Activated T-cell treated with anti-CD3 and anti-CD28 coated beads, Interleukin-2, amount 50 U/mL, for 1 hour (primary cell): Measurements from ENCODE around the gene COL11A1.
"Not testable (repeated sequence)": the region's sequence is repeated elsewhere in the genome, so short reads cannot be mapped to it uniquely, and the experiment has no call there.

Experiments
- DNase-seq: peaks from one replicate; pipeline ENCODE4 v3.0.0-alpha.2; 2020

The COL11A1 gene

DNA sequence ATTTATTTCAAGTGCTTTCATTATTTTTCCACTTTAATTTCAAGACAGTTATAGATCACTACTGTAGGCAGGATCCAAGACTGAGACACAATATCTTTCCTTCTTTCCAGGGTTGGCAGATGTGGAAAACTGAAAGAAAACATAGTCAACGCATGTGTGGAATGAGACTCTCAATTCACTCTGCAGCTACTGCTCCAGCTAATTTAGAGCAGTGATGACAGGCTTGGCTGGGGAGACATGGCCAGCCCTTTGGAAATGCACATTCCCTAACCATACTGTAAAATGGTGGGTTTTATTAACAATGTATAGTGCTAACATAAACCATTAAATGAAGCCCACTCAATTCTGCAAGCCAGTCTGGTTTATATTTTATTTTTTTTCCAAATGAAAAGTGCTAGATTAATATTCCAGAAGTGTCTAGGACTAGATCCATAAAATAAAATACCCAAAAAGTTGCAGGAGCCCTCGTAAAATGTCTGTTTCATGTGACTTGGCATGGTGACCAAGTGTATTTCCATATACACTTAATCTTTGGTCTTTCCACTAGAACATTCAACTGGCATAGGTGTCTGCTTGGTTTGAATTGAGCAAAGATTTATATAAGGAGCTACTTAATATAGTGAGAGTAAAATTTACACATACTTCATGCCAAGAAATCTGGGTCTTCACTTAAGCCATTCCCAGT, 32.9 kb downstream of the COL11A1 start:
- DNase-seq: no peak

DNA sequence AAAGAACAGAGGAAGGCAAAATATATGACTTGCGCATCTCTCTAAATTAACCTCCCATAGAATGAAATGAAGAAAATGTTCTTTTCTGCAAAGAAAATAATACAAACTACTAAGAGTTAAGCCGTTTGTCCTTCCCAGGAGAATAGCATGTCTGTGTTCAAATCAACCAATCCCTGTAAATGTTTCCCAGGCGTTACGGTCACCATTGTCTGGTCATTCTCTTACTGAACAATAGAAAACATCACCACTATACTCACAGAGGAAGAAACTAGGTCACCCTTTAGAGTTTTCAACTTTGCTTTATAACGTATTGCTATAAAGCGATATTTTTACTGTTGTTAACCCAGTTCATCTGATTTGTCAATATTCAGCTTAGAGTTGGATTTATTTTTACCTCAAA, 34.1 kb downstream of the COL11A1 start:
- DNase-seq: no peak

DNA sequence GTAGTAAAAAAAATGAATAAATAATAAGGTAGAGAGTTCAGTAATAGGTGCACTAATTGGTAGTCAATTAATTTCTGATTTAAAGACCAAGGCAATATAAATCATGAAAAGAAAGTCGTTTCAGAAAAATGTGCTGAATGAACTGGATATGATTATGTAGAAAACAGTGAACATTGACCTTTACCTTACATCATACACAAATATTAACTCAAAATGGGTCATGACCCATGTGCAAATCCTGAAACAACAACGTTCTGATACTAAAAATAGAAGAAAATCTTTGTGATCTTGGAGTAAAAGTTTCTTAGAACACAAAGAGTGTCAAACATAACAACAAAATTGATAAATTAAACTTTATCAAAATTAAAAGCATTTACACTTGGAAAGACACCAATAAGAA, 39.1 kb downstream of the COL11A1 start:
- DNase-seq: no peak

GRCh38 chr1:103063921-103064320, 44.4 kb downstream of the COL11A1 start:
- DNase-seq: no peak

- no peak for DNase-seq
These were observed 49.9 kb downstream of the COL11A1 start for GRCh38 chr1:103058391-103058790.

DNA sequence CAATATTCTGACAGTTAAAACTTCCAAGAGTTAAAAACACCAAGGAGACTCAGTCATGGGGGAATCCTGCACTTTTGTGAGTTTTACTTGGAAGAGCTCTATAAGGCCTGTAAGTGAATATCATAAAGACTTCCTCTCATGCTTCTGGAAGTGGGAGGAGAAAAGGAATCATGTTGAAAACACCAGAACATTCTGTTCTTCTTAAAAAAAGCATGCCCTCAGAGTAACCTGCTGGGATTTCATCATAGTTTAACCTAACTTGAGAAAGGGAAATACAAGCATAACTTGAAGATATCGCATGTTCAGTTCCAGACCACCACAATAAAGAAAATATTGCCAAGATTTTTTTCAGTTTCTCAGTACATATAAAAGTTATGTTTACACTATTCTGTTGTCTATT, 51.9 kb downstream of the COL11A1 start:
- no peak for DNase-seq

DNA sequence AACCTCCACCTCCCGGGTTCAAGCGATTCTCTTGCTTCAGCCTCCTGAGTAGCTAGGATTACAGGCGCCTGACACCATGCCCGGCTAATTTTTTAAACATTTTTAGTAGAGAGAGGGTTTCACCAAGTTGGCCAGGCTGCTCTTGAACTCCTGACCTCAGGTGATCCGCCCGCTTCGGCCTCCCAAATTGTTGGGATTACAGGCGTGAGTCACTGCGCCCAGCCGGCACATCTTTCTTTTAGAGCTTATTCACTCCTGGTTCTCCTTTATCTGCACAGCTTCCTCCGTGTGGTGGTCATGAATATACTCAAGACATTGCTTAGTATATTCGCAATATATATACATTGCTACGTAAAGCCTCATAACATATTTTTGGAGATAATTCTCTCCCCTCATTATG, 80.2 kb downstream of the COL11A1 start:
- DNase-seq: not testable (repeated sequence)

- no peak for DNase-seq
These were observed 82.4 kb downstream of the COL11A1 start for GRCh38 chr1:103025858-103026409.

DNA sequence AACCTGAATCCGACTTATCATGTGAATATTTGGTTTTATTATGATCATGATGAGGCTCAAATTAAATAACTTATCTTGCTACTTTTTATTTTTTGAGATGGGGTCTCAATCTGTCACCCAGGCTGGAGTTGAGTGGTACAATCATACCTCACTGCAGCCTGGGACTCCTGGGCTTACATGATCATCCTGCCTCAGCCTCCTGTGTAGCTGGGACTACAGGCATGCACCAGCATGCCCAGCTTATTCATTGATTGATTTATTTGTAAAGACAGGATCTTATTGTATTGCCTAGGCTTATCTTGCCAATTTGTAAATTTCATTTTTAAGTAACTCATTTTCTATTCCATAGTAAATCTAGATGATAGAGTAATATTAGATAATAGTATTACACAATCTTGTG, 84.3 kb downstream of the COL11A1 start:
- no peak for DNase-seq

DNA sequence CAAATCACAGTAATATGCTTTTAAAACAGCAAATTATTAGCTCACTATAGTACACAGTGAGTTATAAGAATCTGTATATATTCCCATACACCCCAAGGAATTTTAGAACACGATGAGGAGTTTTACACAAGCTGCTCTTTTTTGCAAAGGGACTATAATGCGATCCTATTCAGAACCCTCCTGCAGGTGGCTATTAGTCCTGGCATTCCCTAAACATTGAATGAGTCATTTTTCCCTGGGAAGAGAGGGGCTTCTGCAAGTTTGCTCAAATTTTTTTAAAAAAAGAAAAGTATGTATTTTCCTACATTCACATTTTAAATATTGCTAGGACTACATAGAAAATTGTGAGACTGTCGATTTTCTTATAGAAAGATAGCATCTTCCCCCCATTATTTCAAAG, 106.3 kb downstream of the COL11A1 start:
- DNase-seq: no peak

GRCh38 chr1:102978874-102979273, 129.4 kb downstream of the COL11A1 start:
- DNase-seq: no peak

GRCh38 chr1:102977292-102977691, 131.0 kb downstream of the COL11A1 start:
- no peak for DNase-seq

- DNase-seq: no peak
These were observed 137.7 kb downstream of the COL11A1 start for GRCh38 chr1:102970496-102971078.

- DNase-seq: no peak
These were observed 140.5 kb downstream of the COL11A1 start for GRCh38 chr1:102967786-102968185.

GRCh38 chr1:102961549-102961948, 146.8 kb downstream of the COL11A1 start:
- DNase-seq: no peak

GRCh38 chr1:102954576-102954975, 153.7 kb downstream of the COL11A1 start:
- no peak for DNase-seq

GRCh38 chr1:102952400-102952799, 155.9 kb downstream of the COL11A1 start:
- DNase-seq: no peak

- no peak for DNase-seq
These were observed 166.0 kb downstream of the COL11A1 start for GRCh38 chr1:102942324-102942723.

GRCh38 chr1:102941366-102941947, 166.9 kb downstream of the COL11A1 start:
- no peak for DNase-seq

DNA sequence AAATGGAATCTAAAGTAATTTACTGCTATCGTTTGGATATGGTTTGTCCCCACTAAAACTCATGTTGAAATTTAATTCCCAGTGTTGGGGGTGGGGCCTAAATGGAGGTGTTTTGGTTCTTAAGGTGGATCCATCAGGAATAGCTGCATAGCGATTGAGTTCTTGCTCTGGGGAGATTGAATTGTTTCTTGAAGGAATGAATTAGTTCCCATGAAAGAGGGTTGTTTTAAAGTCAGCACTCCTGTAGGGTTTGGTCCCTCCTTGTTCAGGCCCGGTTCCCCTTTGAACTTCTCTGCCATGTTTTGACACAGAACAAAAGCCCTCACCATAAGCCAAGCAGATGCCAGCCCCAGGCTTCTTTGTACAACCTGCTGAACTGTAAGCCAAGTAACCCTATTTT, 170.9 kb downstream of the COL11A1 start:
- DNase-seq: no peak

- not testable (repeated sequence) for DNase-seq
These were observed 175.0 kb downstream of the COL11A1 start for GRCh38 chr1:102933362-102933761.

DNA sequence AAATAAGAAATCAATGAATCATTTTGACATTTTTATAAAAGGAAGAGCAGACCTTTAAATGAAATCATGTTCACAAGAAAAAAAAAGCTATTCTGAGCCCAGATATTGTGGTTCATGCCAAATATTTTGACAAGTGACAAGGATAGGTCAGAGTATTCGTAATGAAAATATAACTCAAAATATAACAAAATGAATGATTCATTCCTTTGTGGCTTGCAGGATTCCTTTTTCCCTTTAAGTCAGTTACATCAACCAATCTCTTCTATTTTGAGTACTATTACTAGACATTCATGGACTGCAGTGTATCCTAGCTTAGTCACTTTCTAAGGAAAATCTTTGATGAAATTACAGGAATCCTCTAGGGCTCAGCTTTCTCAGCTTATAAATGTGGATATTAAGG, 188.7 kb downstream of the COL11A1 start:
- no peak for DNase-seq

DNA sequence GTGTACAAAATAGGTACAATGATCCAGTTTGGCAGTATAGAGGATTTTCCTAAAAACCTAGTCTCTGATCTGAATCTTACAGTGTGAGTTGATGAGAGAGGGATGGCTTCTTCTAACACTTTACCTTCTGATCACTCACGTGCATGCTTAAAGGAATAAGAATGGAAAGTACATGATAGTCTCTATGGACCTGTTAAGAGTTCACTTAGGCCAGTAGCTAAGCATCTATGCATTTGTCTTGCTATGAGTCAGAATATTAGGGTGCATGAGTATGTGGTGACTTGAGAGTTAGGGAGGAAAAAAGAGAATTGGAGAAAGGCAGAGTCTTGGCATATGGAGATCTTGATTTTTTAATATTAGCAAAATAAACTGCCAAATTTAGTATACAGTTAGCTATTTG, 206.3 kb downstream of the COL11A1 start:
- DNase-seq: no peak

DNA sequence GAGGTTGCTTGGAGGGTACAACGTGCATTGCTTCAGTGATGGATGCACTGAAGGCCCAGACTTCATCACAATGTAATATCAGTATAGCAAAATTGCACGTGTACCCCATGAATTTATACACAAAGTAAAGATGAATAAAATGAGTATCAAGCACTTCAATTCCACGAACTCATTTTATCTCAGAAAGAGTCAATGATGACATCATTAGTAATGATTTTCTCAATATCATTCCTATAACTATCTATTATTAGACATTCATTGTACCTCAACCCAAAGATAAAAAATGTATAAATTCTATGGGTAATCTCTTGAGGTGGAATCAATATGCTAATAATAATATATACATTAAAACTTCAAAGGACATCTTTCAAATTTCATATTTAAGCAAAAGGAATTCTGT, 208.4 kb downstream of the COL11A1 start:
- no peak for DNase-seq
